HG02943 (cell line): Measurements from ENCODE around the gene SRPK2.
"Not testable (repeated sequence)": the region's sequence is repeated elsewhere in the genome, so short reads cannot be mapped to it uniquely, and the experiment has no call there.

Experiments
- ATAC-seq: cut with Tn5 transposase; IDR thresholded peaks from one replicate; pipeline ENCODE4 v1.9.1; 2021; ENCODE audit warnings: mild to moderate bottlenecking, low read depth, moderate library complexity; ENCODE audit not compliant: unreplicated experiment

SRPK2 gene

DNA sequence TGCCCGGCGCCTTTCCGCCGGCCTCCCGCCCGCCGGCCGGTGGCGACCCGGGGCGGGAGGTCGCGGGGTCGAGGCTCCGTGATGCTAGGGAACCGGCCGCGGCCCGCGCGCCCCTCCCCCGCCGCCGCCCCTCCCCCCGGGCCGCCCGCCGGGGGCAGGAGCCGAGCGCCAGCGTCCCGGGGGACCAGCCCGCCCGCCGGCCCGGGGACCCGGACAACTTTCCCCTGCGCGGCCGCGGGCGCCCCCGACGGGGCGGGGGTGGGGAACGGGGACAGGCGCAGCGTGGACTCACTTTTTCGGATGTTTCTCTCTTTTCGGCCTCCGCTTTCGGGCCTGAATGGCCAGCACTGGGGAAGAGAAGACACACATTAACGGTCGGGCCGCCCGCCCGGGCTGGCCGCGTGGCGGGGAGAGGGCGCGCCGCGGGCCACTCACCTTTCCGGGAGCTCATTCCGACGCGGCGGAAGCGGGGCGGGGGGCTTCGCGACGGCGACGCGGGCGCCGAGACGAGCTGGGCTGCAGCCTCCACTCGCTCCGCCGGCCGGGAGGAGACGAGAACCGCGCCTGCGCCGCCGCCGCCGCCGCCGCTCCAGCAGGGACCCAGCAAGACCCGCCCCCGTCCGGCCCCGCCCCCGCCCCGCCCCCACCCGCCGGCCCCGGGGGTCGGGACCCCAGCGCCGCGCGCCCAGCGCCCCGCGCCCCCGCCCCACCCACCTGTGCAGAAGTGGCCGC, at the start of gene SRPK2:
SRPK2 (minus strand) TSS at position 566 of the 732 bp plus-strand sequence.
- ATAC-seq, result peak; percentile 65

DNA sequence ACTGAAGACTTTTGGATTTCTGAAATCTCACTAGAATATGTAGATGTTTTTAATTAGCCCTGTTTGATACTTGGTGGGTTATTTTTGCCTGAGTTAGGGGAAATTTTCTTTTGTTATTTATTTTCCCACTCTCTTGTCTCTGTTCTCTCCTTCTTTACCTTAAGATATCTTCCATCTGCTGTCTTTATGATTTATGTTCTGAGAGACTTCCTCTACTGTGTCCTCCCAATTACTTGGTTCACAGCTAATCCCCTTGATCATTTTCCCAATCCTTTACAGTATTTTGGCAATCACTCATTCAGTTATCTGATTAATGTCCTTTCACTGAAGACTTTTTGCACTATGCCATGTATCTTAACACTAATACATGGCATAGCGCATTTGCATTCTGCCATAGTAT, 49.5 kb upstream of the SRPK2 start:
- no peak for ATAC-seq

DNA sequence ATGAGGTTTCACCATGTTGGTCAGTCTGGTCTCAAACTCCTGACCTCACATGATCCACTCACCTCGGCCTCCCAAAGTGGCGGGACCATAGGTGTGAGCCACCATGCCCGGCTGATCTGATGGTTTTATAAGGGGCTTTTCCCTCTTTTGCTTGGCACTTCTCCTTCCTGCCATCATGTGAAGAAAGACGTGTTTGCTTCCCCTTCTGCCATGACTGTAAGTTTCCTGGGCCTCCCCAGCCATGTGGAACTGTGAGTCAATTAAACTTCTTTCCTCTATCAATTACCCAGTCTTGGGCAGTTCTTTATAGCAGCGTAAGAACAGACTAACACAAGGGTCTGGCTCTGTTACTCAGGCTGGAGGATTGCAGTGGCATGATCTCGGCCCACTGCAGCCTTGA, 48.6 kb upstream of the SRPK2 start:
- not testable (repeated sequence) for ATAC-seq

DNA sequence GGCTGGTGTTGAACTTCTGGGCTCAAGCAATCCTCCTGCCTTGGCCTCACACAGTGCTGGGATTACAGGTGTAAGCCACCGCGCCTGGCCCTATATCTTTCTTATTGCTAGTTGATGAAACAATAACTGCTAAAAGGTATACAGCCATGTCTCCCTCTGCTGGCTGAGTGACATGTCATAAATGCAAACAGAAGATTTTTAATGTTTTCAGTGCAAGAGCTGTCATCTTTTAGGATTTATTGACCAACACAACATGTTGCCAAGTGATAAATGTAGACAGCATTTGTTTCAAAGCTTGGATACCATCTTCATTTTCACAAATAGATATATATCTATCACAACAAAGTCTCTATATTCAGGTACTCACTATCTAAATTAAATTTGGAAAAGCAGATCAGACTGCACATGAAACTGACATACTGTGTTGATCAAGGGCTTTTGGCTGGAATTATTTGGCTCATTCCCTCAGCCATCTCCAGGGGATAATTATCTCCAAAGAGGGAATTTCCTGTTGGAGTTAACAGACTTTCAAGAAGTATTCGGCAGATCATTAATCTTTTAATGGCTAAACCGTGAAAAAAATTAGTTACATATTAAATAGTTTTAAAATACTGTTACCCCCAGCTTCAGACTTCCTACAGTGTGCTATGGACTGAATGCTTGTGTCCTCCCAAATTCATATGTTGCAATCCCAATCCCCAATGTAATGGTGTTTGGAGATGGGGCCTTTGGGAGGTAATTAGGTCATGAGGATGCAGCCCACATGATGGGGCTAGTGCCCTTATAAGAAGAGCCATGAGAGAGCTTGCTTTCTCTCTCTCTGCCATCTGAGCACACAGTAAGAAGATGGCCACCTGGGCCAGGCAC, 41.3 kb upstream of the SRPK2 start:
- ATAC-seq, result no peak

DNA sequence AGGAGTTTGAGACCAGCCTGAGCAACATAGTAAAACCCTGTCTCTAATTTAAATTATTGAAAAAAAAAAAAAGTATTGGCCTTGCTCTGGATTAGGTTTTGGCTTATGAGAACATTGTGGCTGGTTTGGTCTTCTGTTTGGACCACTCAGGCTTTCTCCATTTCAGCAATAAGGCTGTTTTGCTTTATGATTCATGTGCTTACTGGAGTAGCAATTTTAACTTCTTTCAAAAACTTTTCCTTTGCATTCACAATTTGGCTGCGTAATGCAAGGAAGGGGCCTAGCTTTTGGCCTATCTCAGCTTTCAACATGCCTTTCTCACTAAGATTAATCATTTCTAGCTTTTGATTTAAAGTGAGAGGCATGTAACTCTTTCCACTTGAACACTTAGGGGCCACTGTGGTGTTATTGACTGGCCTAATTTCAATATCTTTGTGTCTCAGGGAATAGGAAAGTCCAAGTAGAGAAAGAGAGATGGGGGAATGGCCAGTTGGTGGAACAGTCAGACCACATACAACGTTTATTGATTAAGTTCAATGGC, 38.0 kb upstream of the SRPK2 start:
- ATAC-seq, result no peak

DNA sequence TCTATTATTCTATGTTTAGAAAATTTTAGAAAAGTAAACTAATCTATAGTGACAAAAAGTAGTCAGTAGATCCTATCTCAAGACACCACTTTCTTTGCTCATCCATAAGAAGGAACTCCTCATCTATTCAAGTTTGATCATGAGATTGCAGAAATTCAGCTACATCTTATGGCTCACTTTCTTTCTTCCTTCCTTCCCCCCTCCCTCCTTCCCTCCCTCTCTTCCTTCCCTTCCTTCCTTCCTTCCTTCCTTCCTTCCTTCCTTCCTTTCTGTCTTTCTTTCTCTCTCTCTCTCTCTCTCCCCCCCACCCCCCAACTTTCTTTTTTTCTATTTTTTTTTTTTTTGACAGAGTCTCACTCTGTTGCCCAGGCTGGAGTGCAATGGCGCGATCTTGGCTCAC, 35.3 kb upstream of the SRPK2 start:
- no peak for ATAC-seq

DNA sequence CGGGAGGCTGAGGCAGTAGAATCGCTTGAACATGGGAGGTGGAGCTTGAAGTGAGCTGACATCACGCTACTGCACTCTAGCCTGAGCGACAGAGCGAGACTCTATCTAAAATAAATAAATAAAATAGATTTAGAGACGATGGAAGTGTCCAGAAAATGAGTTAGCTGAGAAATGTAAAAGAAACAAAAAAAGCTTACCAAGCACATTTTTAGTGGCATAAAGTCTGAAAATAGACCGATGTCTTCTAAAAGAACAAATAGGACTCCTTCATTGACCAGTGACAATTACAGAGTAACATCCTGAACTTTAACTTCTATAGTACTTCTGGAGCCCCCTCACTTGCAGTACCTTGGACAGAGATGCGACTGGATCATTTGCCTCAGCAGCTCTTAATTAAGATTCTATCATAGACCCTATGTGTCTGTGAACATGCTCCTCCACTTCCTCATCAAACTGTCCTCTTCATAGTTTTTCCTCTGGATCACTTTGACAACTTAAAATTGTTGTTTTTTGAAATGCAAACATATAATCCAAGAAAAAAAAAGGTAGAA, 25.2 kb upstream of the SRPK2 start:
- no peak for ATAC-seq

DNA sequence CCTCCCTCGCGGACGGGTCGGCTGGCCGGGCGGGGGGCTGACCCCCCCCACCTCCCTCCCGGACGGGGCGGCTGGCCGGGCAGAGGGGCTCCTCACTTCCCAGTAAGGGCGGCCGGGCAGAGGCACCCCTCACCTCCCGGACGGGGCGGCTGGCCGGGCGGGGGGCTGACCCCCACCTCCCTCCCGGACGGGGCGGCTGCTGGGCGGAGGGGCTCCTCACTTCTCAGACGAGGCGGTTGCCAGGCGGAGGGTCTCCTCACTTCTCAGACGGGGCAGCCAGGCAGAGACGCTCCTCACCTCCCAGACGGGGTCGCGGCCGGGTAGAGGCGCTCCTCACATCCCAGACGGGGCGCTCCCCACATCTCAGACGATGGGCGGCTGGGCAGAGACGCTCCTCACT, 22.1 kb upstream of the SRPK2 start:
- ATAC-seq, result not testable (repeated sequence)

DNA sequence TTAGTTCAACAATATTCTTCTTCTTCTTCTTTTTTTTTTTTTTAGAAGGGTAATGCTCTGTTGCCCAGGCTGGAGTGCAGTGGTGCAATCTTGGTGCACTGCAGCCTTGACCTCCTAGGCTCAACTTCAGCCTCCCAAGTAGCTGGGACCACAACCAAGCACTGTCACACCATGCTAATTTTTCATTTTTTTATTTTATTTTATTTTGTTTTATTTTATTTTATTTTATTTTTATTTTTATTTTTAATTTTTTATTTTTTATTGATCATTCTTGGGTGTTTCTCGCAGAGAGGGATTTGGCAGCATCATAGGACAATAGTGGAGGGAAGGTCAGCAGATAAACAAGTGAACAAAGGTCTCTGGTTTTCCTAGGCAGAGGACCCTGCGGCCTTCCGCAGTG, 21.1 kb upstream of the SRPK2 start:
- ATAC-seq, result not testable (repeated sequence)

DNA sequence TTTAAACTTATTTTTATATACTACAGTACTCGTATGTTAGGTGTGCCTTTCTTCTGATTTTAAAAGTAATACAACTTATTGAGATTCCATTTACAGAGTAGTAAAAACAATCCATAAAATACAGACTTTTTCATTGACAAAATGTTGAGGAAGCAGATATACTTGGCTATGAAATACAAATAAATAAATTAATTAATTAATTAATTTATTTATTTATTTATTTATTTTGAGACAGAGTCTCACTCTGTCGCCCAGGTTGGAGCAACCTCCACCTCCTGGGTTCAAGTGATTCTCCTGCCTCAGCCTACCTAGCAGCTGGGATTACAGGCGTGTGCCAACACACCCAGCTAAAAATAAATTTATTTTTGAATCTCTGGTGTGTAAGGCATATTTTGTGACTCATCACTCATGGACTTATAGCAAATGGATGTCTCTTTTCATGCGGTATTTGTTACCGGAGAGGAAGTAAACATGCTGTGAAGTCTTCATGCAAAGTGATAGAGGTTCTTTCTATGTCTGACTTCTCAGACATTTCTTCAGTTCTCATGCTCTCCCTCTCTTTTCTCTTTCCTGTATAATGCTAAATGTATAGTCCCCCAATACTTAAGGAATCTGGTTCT, 20.2 kb upstream of the SRPK2 start:
- ATAC-seq, result no peak

DNA sequence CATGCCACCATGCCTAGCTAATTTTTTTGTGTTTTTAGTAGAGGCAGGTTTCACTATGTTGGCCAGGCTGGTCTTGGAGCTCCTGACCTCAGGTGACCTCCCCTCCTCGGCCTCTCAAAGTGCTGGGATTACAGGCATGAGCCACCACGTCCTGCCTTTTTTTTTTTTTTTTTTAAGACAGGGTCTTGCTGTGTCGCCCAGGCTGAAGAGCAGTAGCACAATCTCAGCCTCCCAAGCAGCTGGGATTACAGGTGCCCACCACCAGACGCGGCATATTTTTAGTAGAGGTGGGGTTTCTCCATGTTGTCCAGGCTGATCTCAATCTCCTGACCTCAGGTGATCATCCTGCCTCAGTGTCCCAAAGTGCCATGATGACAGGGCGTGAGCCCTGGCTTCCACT, 14.4 kb upstream of the SRPK2 start:
- no peak for ATAC-seq

DNA sequence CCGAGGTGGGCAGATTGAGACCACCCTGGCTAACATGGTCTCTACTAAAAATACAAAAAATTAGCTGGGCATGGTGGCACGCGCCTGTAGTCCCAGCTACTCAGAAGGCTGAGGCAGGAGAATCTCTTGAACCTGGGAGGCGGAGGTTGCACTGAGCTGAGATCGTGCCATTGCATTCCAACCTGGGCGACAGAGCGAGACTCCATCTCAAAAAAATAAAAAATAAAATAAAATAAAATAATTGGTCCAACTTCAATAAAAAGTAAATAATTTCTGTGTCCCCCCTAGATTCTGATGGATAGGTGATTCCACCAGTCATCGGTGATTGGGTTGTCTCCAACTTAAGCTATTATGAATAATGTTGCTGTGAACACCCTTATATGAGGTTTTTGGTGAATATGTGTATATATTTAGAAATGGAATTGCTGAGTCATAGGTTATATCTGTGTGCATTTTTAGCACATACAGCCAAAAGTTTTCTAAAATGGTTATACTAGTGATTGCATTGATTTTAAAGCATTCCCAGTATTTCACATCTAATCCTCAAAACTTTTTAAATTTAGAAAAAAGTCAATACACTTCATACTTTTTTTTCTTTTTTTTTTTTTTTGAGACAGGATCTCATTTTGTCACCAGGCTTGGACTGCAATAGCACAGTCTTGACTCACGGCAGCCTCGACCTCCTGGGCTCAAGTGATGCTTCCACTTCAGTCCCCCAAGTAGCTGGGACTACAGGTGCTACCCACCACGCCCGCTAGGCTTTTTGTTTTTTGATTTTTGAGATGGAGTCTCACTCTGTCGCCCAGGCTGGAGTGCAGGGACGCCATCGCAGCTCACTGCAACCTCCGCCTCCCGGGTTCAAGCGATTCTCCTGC, 13.7 kb upstream of the SRPK2 start:
- ATAC-seq, result no peak

DNA sequence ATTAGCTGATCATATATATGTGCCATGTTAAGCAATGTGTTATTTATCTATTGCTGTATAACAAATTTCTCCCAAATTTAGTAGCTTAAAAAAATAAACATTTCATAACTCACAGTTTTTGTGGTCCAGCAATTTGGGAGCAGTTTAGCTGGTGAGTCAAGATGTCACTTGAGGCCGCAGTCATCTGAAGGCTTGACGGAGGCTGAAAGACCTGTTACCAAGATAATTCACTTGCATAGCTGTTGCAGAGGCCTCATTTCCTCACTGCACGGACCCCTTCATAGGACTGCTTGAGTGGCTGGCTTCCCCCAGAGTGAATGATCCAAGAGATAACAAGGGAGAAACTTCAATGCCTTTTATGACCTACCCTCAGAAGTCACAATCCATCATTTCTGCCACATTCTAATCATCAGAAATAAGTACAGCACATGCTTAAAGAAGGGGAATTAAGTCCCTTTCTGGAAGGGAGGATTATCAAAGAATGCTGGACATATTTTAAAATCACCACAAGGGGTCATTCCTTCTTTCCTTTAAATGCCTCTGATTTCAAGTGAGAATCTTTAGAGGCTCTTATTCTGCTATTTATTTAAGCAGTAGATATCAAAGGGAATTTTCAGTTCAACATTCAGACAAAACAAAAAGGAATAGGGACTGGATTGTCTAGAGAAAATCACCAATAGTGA, 10.5 kb upstream of the SRPK2 start:
- no peak for ATAC-seq

DNA sequence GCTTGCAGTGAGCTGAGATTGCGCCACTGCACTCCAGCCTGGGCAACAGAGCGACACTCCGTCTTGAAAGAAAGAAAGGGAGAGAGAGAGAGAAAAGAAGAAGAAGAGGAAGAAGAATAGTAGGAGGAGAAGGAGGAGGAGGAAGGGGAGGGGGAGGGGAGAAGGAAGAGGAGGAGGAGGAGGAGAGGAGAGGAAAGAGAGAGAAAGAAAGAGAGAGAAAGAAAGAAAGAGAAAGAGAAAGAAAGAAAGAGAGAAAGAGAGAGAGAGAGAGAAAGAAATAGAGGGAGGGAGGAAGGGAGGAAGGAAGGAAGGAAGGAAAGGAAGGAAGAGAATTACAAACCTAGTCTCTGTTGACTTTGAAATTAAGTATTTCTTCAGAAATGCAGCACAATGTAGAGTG, 7.8 kb upstream of the SRPK2 start:
- ATAC-seq, result no peak

DNA sequence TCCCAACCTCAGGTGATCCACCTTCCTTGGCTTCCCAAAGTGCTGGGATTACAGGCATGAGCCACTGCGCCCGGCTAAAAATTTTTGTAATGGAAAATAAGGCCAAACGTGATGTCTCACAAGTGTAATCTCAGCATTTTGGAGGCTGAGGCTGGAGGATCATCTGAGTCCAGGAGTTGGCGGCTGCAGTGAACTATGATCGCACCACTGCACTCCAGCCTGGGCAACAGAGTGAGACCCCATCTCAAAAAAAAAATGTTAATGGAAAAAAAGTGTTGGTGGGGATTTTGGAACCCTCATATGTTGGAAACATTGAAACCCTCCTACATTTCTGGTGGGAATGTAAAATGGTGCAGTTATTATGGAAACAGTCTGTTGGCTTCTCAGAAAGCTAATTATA, 2.7 kb upstream of the SRPK2 start:
- ATAC-seq, result no peak

DNA sequence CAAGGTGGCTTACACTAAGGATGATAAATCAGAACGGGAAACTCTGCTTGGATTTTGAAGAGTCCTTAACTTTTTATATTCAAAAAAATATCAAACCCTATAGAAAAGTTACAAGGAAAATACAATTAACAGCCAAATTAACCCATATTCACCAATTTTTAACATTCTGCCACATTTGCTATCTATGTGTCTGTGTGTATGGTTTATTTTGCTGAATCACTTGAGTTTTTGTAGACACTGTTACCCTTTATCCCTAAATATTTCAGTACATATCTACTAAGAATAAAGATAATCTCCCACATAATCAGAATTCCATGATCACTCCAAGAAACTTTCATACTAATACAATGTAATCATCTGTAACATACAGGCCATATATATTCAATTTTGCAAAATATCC, 1.2 kb upstream of the SRPK2 start:
- no peak for ATAC-seq

DNA sequence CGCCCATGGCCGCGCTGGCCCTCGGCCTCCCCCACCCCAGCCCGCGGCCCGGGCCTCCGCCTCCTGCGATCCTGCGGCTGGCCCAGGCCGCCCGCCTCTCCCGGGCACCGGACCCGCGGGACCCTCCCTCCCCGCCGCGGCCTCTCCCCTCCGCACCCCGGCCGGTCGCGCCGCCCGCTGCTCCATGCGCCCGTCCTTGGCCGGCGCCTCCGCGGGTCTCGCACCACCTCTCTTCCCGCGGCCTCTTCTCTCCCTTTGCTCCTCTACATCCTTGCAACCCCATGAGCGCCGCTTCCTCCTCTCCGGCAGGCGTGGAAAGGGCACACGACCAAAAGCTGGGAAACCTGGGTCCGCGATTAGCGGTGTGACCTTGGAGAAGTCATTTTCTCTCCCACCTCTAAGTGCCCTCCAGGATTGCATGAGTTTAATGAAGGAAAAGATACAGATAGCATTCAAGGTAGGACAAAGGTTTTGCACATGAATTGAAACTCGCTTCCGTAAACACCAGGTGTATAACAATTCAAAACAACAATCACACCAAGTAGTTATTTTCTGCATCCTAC, 448 bp upstream of the SRPK2 start:
- peak; percentile 3 for ATAC-seq

DNA sequence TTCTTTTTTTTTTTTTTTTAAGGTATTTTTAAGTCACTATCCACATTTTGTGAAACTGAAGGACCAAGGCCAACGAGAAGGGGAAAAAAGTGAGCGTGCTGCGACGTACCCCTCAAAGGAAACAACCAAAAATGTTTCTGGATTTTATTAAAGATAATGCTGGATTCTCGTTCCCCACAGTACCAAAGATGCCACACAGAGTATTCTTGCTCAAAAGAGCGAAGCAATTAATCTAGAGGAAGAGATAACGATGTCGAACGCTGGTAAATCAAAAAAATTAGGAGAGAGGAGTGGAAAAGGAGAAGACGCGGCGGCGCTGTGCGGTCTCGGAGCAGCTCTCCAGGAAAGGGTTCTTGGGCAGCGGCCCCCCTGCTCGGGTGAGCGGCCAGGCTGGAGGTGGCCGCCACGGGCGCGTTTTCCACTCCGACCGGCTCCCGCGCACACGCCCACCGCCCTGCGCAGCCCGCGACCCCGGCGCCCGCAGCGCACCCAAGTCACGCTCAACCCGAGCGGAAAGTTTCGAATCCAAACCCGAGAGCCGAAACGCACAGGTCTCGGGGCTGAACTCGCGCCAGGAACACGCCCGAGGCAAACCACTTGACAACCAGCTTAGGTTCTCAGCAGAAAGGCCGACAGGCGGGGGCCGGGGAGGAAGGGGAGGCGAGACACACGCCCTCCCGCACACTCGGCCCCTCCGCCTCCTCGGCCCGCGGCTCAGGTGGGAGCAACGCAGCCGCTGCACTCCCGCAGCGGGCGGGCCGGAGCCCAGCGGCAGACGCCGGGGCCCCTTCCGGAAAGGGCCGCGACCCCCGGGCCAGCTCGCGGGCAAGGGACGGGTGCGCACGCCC, 989 bp downstream of the SRPK2 start:
- ATAC-seq, result peak; percentile 35
